ENCODE data around the gene KDM8.

- TF ChIP-seq CTCF (IDR thresholded peaks at IDR 0.05) (no peak), POLR2A (IDR thresholded peaks at IDR 0.05) (no peak)
Observed at GRCh38 chr16:27233731-27234130, 30.4 kb downstream of the KDM8 start.
